ENCODE results near the gene CRELD2. TPM values are rescaled to one million over a fixed set of nuclear protein-coding genes. Genes with fewer than 3 reads are reported as not detected.

Gene CRELD2
- total and polyA plus RNA-seq, 8 donors: 28.5 to 79.7 (median 34.1) TPM

GRCh38 chr22:49926916-49927315 is 8.5 kb downstream of the CRELD2 start:
- no peak for DNase-seq
- no peak for ATAC-seq
- H3K4me3 ChIP-seq: no peak overlapping the region
- TF ChIP-seq, protein P1, sequence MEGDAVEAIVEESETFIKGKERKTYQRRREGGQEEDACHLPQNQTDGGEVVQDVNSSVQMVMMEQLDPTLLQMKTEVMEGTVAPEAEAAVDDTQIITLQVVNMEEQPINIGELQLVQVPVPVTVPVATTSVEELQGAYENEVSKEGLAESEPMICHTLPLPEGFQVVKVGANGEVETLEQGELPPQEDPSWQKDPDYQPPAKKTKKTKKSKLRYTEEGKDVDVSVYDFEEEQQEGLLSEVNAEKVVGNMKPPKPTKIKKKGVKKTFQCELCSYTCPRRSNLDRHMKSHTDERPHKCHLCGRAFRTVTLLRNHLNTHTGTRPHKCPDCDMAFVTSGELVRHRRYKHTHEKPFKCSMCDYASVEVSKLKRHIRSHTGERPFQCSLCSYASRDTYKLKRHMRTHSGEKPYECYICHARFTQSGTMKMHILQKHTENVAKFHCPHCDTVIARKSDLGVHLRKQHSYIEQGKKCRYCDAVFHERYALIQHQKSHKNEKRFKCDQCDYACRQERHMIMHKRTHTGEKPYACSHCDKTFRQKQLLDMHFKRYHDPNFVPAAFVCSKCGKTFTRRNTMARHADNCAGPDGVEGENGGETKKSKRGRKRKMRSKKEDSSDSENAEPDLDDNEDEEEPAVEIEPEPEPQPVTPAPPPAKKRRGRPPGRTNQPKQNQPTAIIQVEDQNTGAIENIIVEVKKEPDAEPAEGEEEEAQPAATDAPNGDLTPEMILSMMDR (IDR thresholded peaks at IDR 0.05): no peak
- peaks cover 0 to 9% of the 10 kb centered on the region in 2 donors for H3K27me3 ChIP-seq
- peaks cover 0 to 44% of the 10 kb centered on the region in 2 donors for H3K36me3 ChIP-seq
- H3K4me1 ChIP-seq: peaks cover 10 to 40% of the 10 kb centered on the region in 2 donors
- H3K27ac ChIP-seq: no peak overlapping the region
- intact Hi-C loops (cut with DNase I): loop anchor here in 1 of 2 donors (10.0 kb wide), 2 partner anchors 58 to 132 kb away; no protein-coding TSS in a partner anchor
- no peaks in the 10 kb centered on the region for H3K9me3 ChIP-seq

DNA sequence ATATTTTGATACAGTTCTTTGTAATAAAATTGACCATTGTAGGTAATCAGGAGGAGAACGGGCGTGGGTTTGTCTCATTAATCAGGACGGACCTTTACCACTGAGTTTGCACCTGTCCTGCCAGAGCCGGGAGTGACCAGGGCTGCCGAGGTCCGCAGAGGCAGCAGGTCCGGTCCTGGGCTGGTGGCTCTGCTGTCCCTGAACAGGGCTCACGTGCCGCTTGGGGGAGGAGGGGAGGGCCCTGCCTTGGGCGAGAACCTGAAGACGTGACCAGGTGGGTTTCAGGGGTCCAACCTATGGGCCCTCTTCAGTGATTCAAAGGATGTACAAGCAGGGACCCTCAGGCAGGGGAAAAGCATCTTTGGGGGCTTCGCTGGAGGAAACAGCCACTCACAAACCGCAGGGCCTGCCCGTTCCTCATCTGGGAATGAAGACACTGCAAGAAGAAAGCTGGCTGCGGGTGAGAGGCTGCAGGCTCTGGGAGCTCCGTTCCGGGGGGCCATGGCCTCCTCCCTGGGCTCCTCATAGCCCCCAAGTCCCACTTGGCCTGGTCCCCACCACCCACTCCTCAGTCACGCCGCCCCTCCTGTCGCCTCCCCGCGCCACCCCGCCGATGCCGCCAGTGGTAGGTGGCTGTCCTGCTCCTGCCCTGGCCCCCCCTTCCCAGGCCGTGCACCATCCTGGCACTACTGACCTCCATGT is 9.2 kb downstream of the CRELD2 start:
- Histone ChIP-seq H3K4me1 (peaks cover 10 to 47% of the 10 kb centered on the region in 2 donors), H3K27me3 (peaks cover 0 to 9% of the 10 kb centered on the region in 2 donors), H3K27ac (no peak overlapping the region), H3K4me3 (no peak overlapping the region), H3K36me3 (peaks cover 0 to 41% of the 10 kb centered on the region in 2 donors), H3K9me3 (no peaks in the 10 kb centered on the region)
- DNase-seq (no peak), ATAC-seq (no peak)
- TF ChIP-seq, protein P1 (IDR thresholded peaks at IDR 0.05): no peak
- intact Hi-C loops (cut with DNase I): loop anchor here in 1 of 2 donors (2.0 to 10.0 kb wide), 3 partner anchors 57 to 133 kb away; no protein-coding TSS in a partner anchor

GRCh38 chr22:49928185-49928495 is 9.7 kb downstream of the CRELD2 start:
- peaks cover 0 to 9% of the 10 kb centered on the region in 2 donors for H3K27me3 ChIP-seq
- no peak overlapping the region for H3K27ac ChIP-seq
- H3K4me1 ChIP-seq: peaks cover 14 to 52% of the 10 kb centered on the region in 2 donors
- no peak for DNase-seq
- intact Hi-C loops (cut with DNase I): loop anchor here in 1 of 2 donors (2.0 to 10.0 kb wide), 3 partner anchors 57 to 133 kb away; no protein-coding TSS in a partner anchor
- peaks cover 0 to 37% of the 10 kb centered on the region in 2 donors for H3K36me3 ChIP-seq
- TF ChIP-seq, protein P1 (IDR thresholded peaks at IDR 0.05): no peak
- no peak for ATAC-seq
- no peaks in the 10 kb centered on the region for H3K9me3 ChIP-seq
- H3K4me3 ChIP-seq: no peak overlapping the region

- Histone ChIP-seq H3K9me3 (no peaks in the 10 kb centered on the region), H3K4me3 (no peak overlapping the region), H3K4me1 (peaks cover 20 to 58% of the 10 kb centered on the region in 2 donors), H3K27ac (no peak overlapping the region), H3K27me3 (peaks cover 0 to 9% of the 10 kb centered on the region in 2 donors), H3K36me3 (peaks cover 0 to 33% of the 10 kb centered on the region in 2 donors)
- DNase-seq (no peak), ATAC-seq (no peak)
- intact Hi-C loops (cut with DNase I): loop anchor here in 1 of 2 donors (2.0 to 10.0 kb wide), 3 partner anchors 56 to 134 kb away; no protein-coding TSS in a partner anchor
- TF ChIP-seq, protein P1 (IDR thresholded peaks at IDR 0.05): no peak
Observed at GRCh38 chr22:49928555-49929210, 10.2 kb downstream of the CRELD2 start.
